Panc1 (cell line): ENCODE data around the gene PAPSS1.

Source experiments
- POLR2AphosphoS5 ChIP-seq: IDR thresholded peaks from 2 replicates; pipeline ENCODE4 v1.6.1; 2012; ENCODE audit warnings: mild to moderate bottlenecking, low read depth, low read length, moderate library complexity
- TF ChIP-seq, protein P1 (sequence below): fragments of 450-650 bp; IDR thresholded peaks from 2 replicates; pipeline ENCODE4 v1.5.1; 2017; ENCODE audit warnings: mild to moderate bottlenecking

DNA sequence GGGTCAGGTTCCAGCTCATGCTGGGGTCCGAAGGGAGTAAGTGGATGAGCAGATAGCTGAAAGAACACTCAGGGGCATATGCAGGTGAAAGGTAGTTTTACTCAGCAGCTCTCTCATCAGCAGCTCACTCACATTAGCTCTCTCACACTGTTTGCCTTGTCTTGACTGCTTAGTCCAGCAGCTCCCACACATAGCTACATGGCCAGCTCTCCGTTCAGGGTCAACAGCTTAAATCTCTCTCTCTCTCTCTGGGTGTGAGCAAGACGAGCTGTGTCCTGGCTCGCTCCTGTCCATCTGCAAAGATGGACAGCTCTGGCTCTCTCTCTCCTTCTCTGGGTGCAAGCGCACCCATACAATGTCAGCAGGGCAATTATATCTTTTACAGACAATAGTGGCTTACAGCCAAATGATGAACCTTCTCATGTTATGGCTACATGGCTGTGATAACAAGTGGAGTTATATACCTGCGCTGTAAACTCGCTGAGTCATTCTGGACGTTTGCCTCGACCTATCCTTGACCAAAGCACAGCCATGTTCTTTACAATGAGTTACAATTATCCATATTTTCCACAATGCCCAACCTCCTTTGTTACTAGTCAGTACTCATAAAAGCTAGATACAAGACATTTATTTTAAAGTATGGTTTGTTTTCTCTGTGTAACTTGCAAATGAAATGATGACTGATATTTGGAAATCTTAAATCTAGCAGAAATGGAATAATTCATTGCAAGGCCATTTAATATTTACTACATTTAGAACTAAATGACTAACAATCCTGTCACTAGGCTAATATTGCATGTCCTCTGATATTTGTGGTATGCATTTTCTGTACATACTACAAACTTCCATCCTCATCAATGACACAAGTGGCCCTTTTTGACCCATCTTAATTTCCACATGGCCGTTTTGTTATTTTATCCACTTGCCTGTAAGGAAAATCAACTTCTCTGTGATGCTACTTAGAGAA is 9.3 kb downstream of the PAPSS1 start:
- TF ChIP-seq, protein P1, sequence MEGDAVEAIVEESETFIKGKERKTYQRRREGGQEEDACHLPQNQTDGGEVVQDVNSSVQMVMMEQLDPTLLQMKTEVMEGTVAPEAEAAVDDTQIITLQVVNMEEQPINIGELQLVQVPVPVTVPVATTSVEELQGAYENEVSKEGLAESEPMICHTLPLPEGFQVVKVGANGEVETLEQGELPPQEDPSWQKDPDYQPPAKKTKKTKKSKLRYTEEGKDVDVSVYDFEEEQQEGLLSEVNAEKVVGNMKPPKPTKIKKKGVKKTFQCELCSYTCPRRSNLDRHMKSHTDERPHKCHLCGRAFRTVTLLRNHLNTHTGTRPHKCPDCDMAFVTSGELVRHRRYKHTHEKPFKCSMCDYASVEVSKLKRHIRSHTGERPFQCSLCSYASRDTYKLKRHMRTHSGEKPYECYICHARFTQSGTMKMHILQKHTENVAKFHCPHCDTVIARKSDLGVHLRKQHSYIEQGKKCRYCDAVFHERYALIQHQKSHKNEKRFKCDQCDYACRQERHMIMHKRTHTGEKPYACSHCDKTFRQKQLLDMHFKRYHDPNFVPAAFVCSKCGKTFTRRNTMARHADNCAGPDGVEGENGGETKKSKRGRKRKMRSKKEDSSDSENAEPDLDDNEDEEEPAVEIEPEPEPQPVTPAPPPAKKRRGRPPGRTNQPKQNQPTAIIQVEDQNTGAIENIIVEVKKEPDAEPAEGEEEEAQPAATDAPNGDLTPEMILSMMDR, result no peak
- TF ChIP-seq POLR2AphosphoS5, result no peak
